ENCODE data around the gene FBXL19.

DNA sequence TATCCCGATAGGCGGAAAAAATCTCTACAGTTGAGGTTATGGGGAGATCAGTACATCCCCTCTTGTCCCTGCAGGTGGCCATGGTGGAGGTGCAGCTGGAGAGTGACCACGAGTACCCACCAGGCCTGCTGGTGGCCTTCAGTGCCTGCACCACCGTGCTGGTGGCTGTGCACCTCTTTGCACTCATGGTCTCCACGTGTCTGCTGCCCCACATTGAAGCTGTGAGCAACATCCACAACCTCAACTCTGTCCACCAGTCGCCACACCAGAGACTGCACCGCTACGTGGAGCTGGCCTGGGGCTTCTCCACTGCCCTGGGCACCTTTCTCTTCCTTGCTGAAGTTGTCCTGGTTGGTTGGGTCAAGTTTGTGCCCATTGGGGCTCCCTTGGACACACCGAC, 29.7 kb downstream of the FBXL19 start:
- TF ChIP-seq CTCF (IDR thresholded peaks at IDR 0.05; ENCODE audit: low read depth, low read length, poor library complexity, severe bottlenecking), result no peak
- TF ChIP-seq EZH2phosphoT487 (IDR thresholded peaks at IDR 0.05; ENCODE audit: borderline replicate concordance, low read length), result no peak

Data from DOHH2 (cell line).